HepG2 (cell line): Measurements from ENCODE around the gene PSMG3. TPM values are rescaled to one million over a fixed set of nuclear protein-coding genes. Genes with fewer than 3 reads are reported as not detected.

ENCODE experiments used
- ATAC-seq: fragments of 200-7000 bp; cut with Tn5 transposase; 3 replicates; pipeline ENCODE4 v1.9.1; 2020; ENCODE audit warnings: mild to moderate bottlenecking, moderate library complexity
- BruUV-seq: library from RNA; stranded (reverse); fragments of 400-500 nt; replicated peaks from 2 replicates; lab custom pipeline; 2021; lab: Mats Ljungman, UMichigan
- CTCF ChIA-PET: fragments of 300-600 bp; formaldehyde crosslinking; extraction: SDS; loops from one replicate; lab custom pipeline; 2021; ENCODE audit warnings: low total read pairs, inconsistent platforms, low intra/inter-chr PET ratio; lab: Yijun Ruan, JAX
- POLR2A ChIA-PET: fragments of 350-600 bp; sonication (Branson Sonifier 250); formaldehyde crosslinking; loops from one replicate; lab custom pipeline; 2020; ENCODE audit warnings: antibody characterized with exemption, inconsistent platforms; lab: Yijun Ruan, JAX
- DNase-seq: peaks from one replicate; pipeline ENCODE4 v3.0.0-alpha.2; 2015; ENCODE audit warnings: low spot score
- FAIRE-seq: peaks from 3 replicates; lab custom pipeline; 2011; peaks lifted over from hg19 to GRCh38; lab: Jason Lieb, UNC
- H2AFZ ChIP-seq: one replicate; pipeline ENCODE4 v1.6.1; 2011; ENCODE audit warnings: low read length, inconsistent platforms
- H3K27ac ChIP-seq: fragments of 300-600 bp; 3 replicates; pipeline ENCODE4 v1.8.0; 2011; ENCODE audit warnings: mixed run types, mild to moderate bottlenecking, mixed read lengths, low read length, inconsistent platforms; ENCODE audit not compliant: insufficient read depth; ENCODE audit errors: extremely low read length
- H3K27me3 ChIP-seq, 2 experiments: fragments of 200-600 bp in 1 of 2; 2 replicates in 1 of 2; 3 replicates in 1 of 2; pipeline versions ENCODE4 v1.6.0 to v1.8.0; 2011; ENCODE audit warnings: low read length in 2 of 2, mild to moderate bottlenecking in 2 of 2, moderate library complexity in 2 of 2, inconsistent platforms in 1 of 2; ENCODE audit not compliant: insufficient read depth in 2 of 2, control insufficient read depth in 1 of 2
- H3K36me3 ChIP-seq, 2 experiments: fragments of 200-600 bp in 1 of 2; replicated peaks in 1 of 2; 2 replicates in 1 of 2; 3 replicates in 1 of 2; pipeline versions ENCODE4 v1.5.1 to v1.8.0; 2011; ENCODE audit warnings: low read length in 2 of 2, inconsistent platforms in 1 of 2; ENCODE audit not compliant: insufficient read depth in 2 of 2, control insufficient read depth in 1 of 2
- H3K4me1 ChIP-seq: 2 replicates; pipeline ENCODE4 v1.5.1; 2012; ENCODE audit warnings: low read length, inconsistent platforms; ENCODE audit not compliant: insufficient read depth
- H3K4me2 ChIP-seq: 2 replicates; pipeline ENCODE4 v1.6.0; 2011; ENCODE audit warnings: low read depth, low read length, inconsistent platforms
- H3K4me3 ChIP-seq, 3 experiments: fragments of 200-600 bp in 1 of 3; sonication (generic), shearing (Covaris generic) in 1 of 3; replicated peaks in 1 of 3; 2 replicates each; pipeline ENCODE4 v1.5.1; 2011 to 2016; ENCODE audit warnings: low read length in 3 of 3, inconsistent platforms in 2 of 3, low read depth in 2 of 3, mild to moderate bottlenecking in 2 of 3, control low read depth in 1 of 3, mixed read lengths in 1 of 3; ENCODE audit not compliant: insufficient read depth in 1 of 3
- H3K79me2 ChIP-seq: one replicate; pipeline ENCODE4 v1.6.1; 2011; ENCODE audit warnings: low read length, inconsistent platforms; ENCODE audit not compliant: insufficient read depth
- H3K9ac ChIP-seq: 2 replicates; pipeline ENCODE4 v1.6.0; 2011; ENCODE audit warnings: mild to moderate bottlenecking, low read depth, low read length, inconsistent platforms; ENCODE audit not compliant: insufficient read depth
- H3K9me3 ChIP-seq: 2 replicates; pipeline ENCODE4 v1.5.1; 2012; ENCODE audit warnings: mild to moderate bottlenecking, low read length
- H4K20me1 ChIP-seq: 2 replicates; pipeline ENCODE4 v1.6.0; 2011; ENCODE audit warnings: inconsistent platforms, mild to moderate bottlenecking, low read length, moderate library complexity; ENCODE audit not compliant: insufficient read depth
- ARNT2 ChIP-seq: sonication (generic); formaldehyde crosslinking; IDR thresholded peaks from 2 replicates; pipeline ENCODE4 v1.8.0; 2022; ENCODE audit warnings: mild to moderate bottlenecking, low read depth, missing genetic modification reagents, moderate library complexity
- ATF5 ChIP-seq: sonication (generic); formaldehyde crosslinking; IDR thresholded peaks from 2 replicates; pipeline ENCODE4 v1.4.0; 2020; ENCODE audit warnings: mild to moderate bottlenecking, low read depth, missing genetic modification reagents
- BCL3 ChIP-seq: sonication (generic); formaldehyde crosslinking; IDR thresholded peaks from 2 replicates; pipeline ENCODE4 v1.5.1; 2020; ENCODE audit warnings: mild to moderate bottlenecking, missing genetic modification reagents, moderate library complexity
- BHLHE40 ChIP-seq: IDR thresholded peaks from 2 replicates; pipeline ENCODE4 v1.6.1; 2011; ENCODE audit warnings: low read length, improper control_type of control experiment
- DDIT3 ChIP-seq: sonication (generic); formaldehyde crosslinking; IDR thresholded peaks from 2 replicates; pipeline ENCODE4 v1.4.0; 2020; ENCODE audit warnings: mild to moderate bottlenecking, missing genetic modification reagents
- GTF2F1 ChIP-seq: fragments of 150-350 bp; IDR thresholded peaks from 2 replicates; pipeline ENCODE4 v1.6.1; 2014; ENCODE audit warnings: low read length
- GTF3A ChIP-seq: sonication (generic); formaldehyde crosslinking; conservative IDR thresholded peaks from 2 replicates; pipeline ENCODE4 v1.4.0; 2020; ENCODE audit warnings: mild to moderate bottlenecking, missing genetic modification reagents
- HNF4G ChIP-seq, 2 experiments: sonication (generic) in 1 of 2; formaldehyde crosslinking in 1 of 2; IDR thresholded peaks; 2 replicates each; pipeline versions ENCODE4 v1.4.0 to v1.6.1; 2011 to 2020; ENCODE audit warnings: borderline replicate concordance in 2 of 2, low read depth in 2 of 2, mild to moderate bottlenecking in 2 of 2, low read length in 1 of 2, missing genetic modification reagents in 1 of 2, moderate library complexity in 1 of 2
- JDP2 ChIP-seq: sonication (generic); formaldehyde crosslinking; IDR thresholded peaks from 2 replicates; pipeline ENCODE4 v1.8.1; 2022; ENCODE audit warnings: missing genetic modification reagents, borderline replicate concordance
- KDM5A ChIP-seq: fragments of 200-600 bp; sonication (generic); IDR thresholded peaks from 2 replicates; pipeline ENCODE4 v1.7.0; 2018; ENCODE audit warnings: antibody characterized with exemption, mild to moderate bottlenecking, low read length, borderline replicate concordance
- KLF13 ChIP-seq: sonication (generic); formaldehyde crosslinking; IDR thresholded peaks from 2 replicates; pipeline ENCODE4 v1.4.0; 2020; ENCODE audit warnings: mild to moderate bottlenecking, missing genetic modification reagents
- NFRKB ChIP-seq: fragments of 450-650 bp; IDR thresholded peaks from 2 replicates; pipeline ENCODE4 v1.6.1; 2017
- NR2F2 ChIP-seq: IDR thresholded peaks from 2 replicates; pipeline ENCODE4 v1.6.1; 2012; ENCODE audit warnings: low read depth, inconsistent platforms, borderline replicate concordance
- RFXAP ChIP-seq: sonication (generic); formaldehyde crosslinking; IDR thresholded peaks from 2 replicates; pipeline ENCODE4 v1.4.0; 2020; ENCODE audit warnings: missing genetic modification reagents, borderline replicate concordance
- TAF1 ChIP-seq: sonication (generic); formaldehyde crosslinking; IDR thresholded peaks from 2 replicates; pipeline ENCODE4 v1.4.0; 2020; ENCODE audit warnings: missing genetic modification reagents
- ZBTB14 ChIP-seq: sonication (generic); formaldehyde crosslinking; IDR thresholded peaks from 2 replicates; pipeline ENCODE4 v1.4.0; 2020; ENCODE audit warnings: missing genetic modification reagents
- ZEB1 ChIP-seq: IDR thresholded peaks from 2 replicates; pipeline ENCODE4 v1.6.1; 2012; ENCODE audit warnings: mild to moderate bottlenecking, low read depth, inconsistent platforms; ENCODE audit not compliant: insufficient replicate concordance
- ZFP41 ChIP-seq: sonication (generic); formaldehyde crosslinking; IDR thresholded peaks from 2 replicates; pipeline ENCODE4 v1.4.0; 2020; ENCODE audit warnings: mild to moderate bottlenecking, missing genetic modification reagents, borderline replicate concordance
- ZFP62 ChIP-seq: sonication (generic); formaldehyde crosslinking; IDR thresholded peaks from 2 replicates; pipeline ENCODE4 v1.4.0; 2020; ENCODE audit warnings: missing genetic modification reagents
- ZNF121 ChIP-seq: sonication (generic); formaldehyde crosslinking; IDR thresholded peaks from 2 replicates; pipeline ENCODE4 v1.5.0; 2020; ENCODE audit warnings: mild to moderate bottlenecking, missing genetic modification reagents
- ZNF24 ChIP-seq: fragments of 450-650 bp; IDR thresholded peaks from 2 replicates; pipeline ENCODE4 v1.6.1; 2017; ENCODE audit warnings: antibody characterized with exemption, mild to moderate bottlenecking
- ZNF501 ChIP-seq: sonication (generic); formaldehyde crosslinking; IDR thresholded peaks from 2 replicates; pipeline ENCODE4 v1.5.1; 2020; ENCODE audit warnings: mild to moderate bottlenecking, moderate library complexity, missing genetic modification reagents
- ZNF572 ChIP-seq: sonication (generic); formaldehyde crosslinking; IDR thresholded peaks from 2 replicates; pipeline ENCODE4 v1.5.1; 2020; ENCODE audit warnings: mild to moderate bottlenecking, missing genetic modification reagents
- ZNF747 ChIP-seq: sonication (generic); formaldehyde crosslinking; IDR thresholded peaks from 2 replicates; pipeline ENCODE4 v1.8.1; 2023; ENCODE audit warnings: missing genetic modification reagents, mild to moderate bottlenecking, borderline replicate concordance
- WGBS: methylation state at CpG from one replicate; pipeline ENCODE4 v1.1.6; 2017; ENCODE audit warnings: low lambda C conversion rate; 5-methylcytosine and 5-hydroxymethylcytosine counted together
- in situ Hi-C: cut with HindIII; loops from 2 replicates; pipeline ENCODE4 v1.10.0; 2017; ENCODE audit warnings: low pct_unique_long_range_greater_than_20kb; ENCODE audit not compliant: extremely low pct_ligation_motif_present
- intact Hi-C: fragments of 100-400 bp; cut with micrococcal nuclease; formaldehyde crosslinking; loops from one replicate; pipeline ENCODE4 v1.10.0; 2022; ENCODE audit not compliant: unreplicated experiment
- polyA plus RNA-seq, 8 experiments: library from polyadenylated mRNA; depleted of rRNA in 3 of 8; stranded (reverse) in 7 of 8; unstranded in 1 of 8; fragments of >200 nt; fragmentation: Illumina TruSeq in 4 of 8; extraction: Trizol in 4 of 8; gene quantifications; 2 replicates each; pipeline versions ENCODE4 v1.2.1 to v1.2.3, GENCODE V29; 2011 to 2016; ENCODE audit warnings: low read depth in 4 of 8, missing spikeins in 1 of 8, mixed read lengths in 1 of 8; ENCODE audit not compliant: insufficient read depth in 1 of 8
- total RNA-seq, 5 experiments: library from RNA; depleted of rRNA; stranded (reverse); fragments of >200 nt; fragmentation: Illumina TruSeq; extraction: Trizol; gene quantifications; 2 replicates each; pipeline ENCODE4 v1.2.3, GENCODE V29; 2016; ENCODE audit warnings: low read depth in 1 of 5

Gene PSMG3
- total and polyA plus RNA-seq, 2 of the 13 experiments (the other 11 are each of a cell fraction or from before 2014, with no cell fraction given) = 29.6 to 48.4 TPM

- no peak overlapping the region for H2AFZ ChIP-seq
- in situ Hi-C loops = no loop called here
- POLR2A ChIA-PET = interaction anchor here (1.3 to 7.0 kb wide), 3 partner anchors 25 to 102 kb away, joined by 3 to 108 read pairs (median 5); partner anchors contain the start of gene TMEM184A
- H3K79me2 ChIP-seq = peaks cover 39% of the 10 kb centered on the region
- peaks cover 0 to 13% of the 10 kb centered on the region in 2 experiments; a peak in 2 of 5 replicates for H3K27me3 ChIP-seq
- intact Hi-C loops = loop anchor here (1.0 to 2.0 kb wide), 2 partner anchors 27 to 70 kb away; partner anchors contain the start of gene INTS1
- no peaks in the 10 kb centered on the region for H3K9me3 ChIP-seq
- H3K36me3 ChIP-seq = 0 out of 5 replicates have a peak, but pooled peaks cover 2% of the 10 kb centered on the region in 2 experiments
- DNase-seq (no peak), ATAC-seq (no peak), FAIRE-seq (no peak)
- peaks cover 15% of the 10 kb centered on the region; the same call in 1 of the 2 replicates for H4K20me1 ChIP-seq
- peak overlapping the region; percentile 96; the same call in 1 of the 2 replicates for H3K4me2 ChIP-seq
- CTCF ChIA-PET = interaction anchor here (1.3 to 1.5 kb wide), 2 partner anchors 24 kb away, joined by 3 to 4 read pairs; no protein-coding TSS in a partner anchor
- BruUV-seq = no TSS peak
- no peak overlapping the region for H3K27ac ChIP-seq
- H3K4me3 ChIP-seq = peak overlapping the region; percentile 60 to 86 (median 86); a peak in 4 of 6 replicates
- 0% methylated on average over 4 of the region's 45 CpGs for WGBS
- H3K4me1 ChIP-seq = peaks cover 51% of the 10 kb centered on the region
- peak overlapping the region; percentile 84 for H3K9ac ChIP-seq
- TF ChIP-seq BHLHE40 = peak; percentile 65
- TF ChIP-seq BCL3 = no peak
- no peak for TF ChIP-seq TAF1
- no peak for TF ChIP-seq GTF3A (CRISPR knock-in tag)
- 0 out of 2 replicates have a peak, but pooled peaks have one; percentile 48 for TF ChIP-seq ARNT2 (CRISPR knock-in tag)
- TF ChIP-seq GTF2F1 = no peak
- no peak for TF ChIP-seq JDP2
- TF ChIP-seq ATF5 (CRISPR knock-in tag) = no peak
- no peak for TF ChIP-seq DDIT3 (CRISPR knock-in tag)
- no peak for TF ChIP-seq ZFP41 (CRISPR knock-in tag)
- 0 out of 2 replicates have a peak, but pooled peaks have one; percentile 2 for TF ChIP-seq ZBTB14 (CRISPR knock-in tag)
- TF ChIP-seq HNF4G (IDR thresholded peaks at IDR 0.05; ENCODE audit: borderline replicate concordance, low read depth, low read length) = no peak
- no peak for TF ChIP-seq HNF4G (CRISPR knock-in tag; IDR thresholded peaks at IDR 0.05; ENCODE audit: borderline replicate concordance, low read depth)
- no peak for TF ChIP-seq NR2F2
- TF ChIP-seq ZNF572 = no peak
- TF ChIP-seq ZNF501 (CRISPR knock-in tag) = no peak
- TF ChIP-seq NFRKB = no peak
- no peak for TF ChIP-seq ZNF121 (CRISPR knock-in tag)
- TF ChIP-seq ZEB1 = peak; percentile 11
- TF ChIP-seq ZNF24 = no peak
- TF ChIP-seq RFXAP = no peak
- TF ChIP-seq ZFP62 (CRISPR knock-in tag) = no peak
- no peak for TF ChIP-seq ZNF747
- no peak for TF ChIP-seq KDM5A
- no peak for TF ChIP-seq KLF13 (CRISPR knock-in tag)
Measured at GRCh38 chr7:1530946-1531262, 38.9 kb downstream of the PSMG3 start.
